Measurements from ENCODE around the gene ACVRL1.

- TF ChIP-seq CTCF (IDR thresholded peaks at IDR 0.05) (no peak), POLR2AphosphoS5 (IDR thresholded peaks at IDR 0.05) (no peak)
These were observed 33.3 kb upstream of the ACVRL1 start for GRCh38 chr12:51874000-51874399.
